IMR-90 (cell line): ENCODE results near the gene PPL. TPM values are rescaled to one million over a fixed set of nuclear protein-coding genes. Genes with fewer than 3 reads are reported as not detected.

ENCODE experiments used
- ATAC-seq: fragments of 200-7000 bp; cut with Tn5 transposase; 2 replicates; pipeline ENCODE4 v1.9.1; 2020; ENCODE audit warnings: low read depth, mild to moderate bottlenecking, moderate library complexity
- BruUV-seq: library from RNA; stranded (reverse); fragments of 400-500 nt; replicated peaks from 2 replicates; lab custom pipeline; 2021; lab: Mats Ljungman, UMichigan
- CTCF ChIA-PET: fragments of 300-600 bp; formaldehyde crosslinking; extraction: SDS; loops from one replicate; lab custom pipeline; 2021; ENCODE audit warnings: antibody characterized with exemption; lab: Yijun Ruan, JAX
- POLR2A ChIA-PET: fragments of 300-600 bp; sonication (Branson Sonifier 250); formaldehyde crosslinking; loops from one replicate; lab custom pipeline; 2022; ENCODE audit warnings: antibody characterized with exemption; ENCODE audit not compliant: unreplicated experiment; lab: Charles Lee
- DNase-seq: peaks from one replicate; pipeline ENCODE4 v3.0.0; 2013
- H2AFZ ChIP-seq: replicated peaks from 2 replicates; pipeline ENCODE3; 2013; ENCODE audit warnings: low read length, mild to moderate bottlenecking; ENCODE audit not compliant: poor library complexity
- H2AK5ac ChIP-seq: 2 replicates; pipeline ENCODE4 v1.6.1; 2013; ENCODE audit warnings: low read depth, low read length, inconsistent platforms
- H2AK9ac ChIP-seq: replicated peaks from 2 replicates; pipeline ENCODE3; 2013; ENCODE audit warnings: mild to moderate bottlenecking, low read depth, low read length, moderate library complexity; ENCODE audit not compliant: poor library complexity
- H2BK120ac ChIP-seq: 2 replicates; pipeline ENCODE4 v1.6.1; 2013; ENCODE audit warnings: low read depth, low read length, inconsistent platforms
- H2BK15ac ChIP-seq: 3 replicates; pipeline ENCODE4 v1.6.1; 2013; ENCODE audit warnings: low read depth, low read length, inconsistent platforms
- H2BK20ac ChIP-seq: 2 replicates; pipeline ENCODE4 v1.6.1; 2013; ENCODE audit warnings: low read depth, mild to moderate bottlenecking, inconsistent platforms, low read length, moderate library complexity
- H2BK5ac ChIP-seq: 2 replicates; pipeline ENCODE4 v1.6.1; 2013; ENCODE audit warnings: mild to moderate bottlenecking, low read depth, low read length, inconsistent platforms; ENCODE audit not compliant: poor library complexity, severe bottlenecking
- H3K14ac ChIP-seq: replicated peaks from 2 replicates; pipeline ENCODE4 v1.6.1; 2013; ENCODE audit warnings: low read depth, low read length, inconsistent platforms
- H3K18ac ChIP-seq: 2 replicates; pipeline ENCODE4 v1.6.1; 2013; ENCODE audit warnings: low read depth, low read length, control low read depth
- H3K23ac ChIP-seq: 2 replicates; pipeline ENCODE4 v1.6.1; 2013; ENCODE audit warnings: low read depth, low read length, inconsistent platforms
- H3K27ac ChIP-seq: 2 replicates; pipeline ENCODE4 v1.5.1; 2013; ENCODE audit warnings: mild to moderate bottlenecking, control low read depth, low read length; ENCODE audit not compliant: insufficient read depth
- H3K27me3 ChIP-seq: 2 replicates; pipeline ENCODE4 v1.6.1; 2013; ENCODE audit warnings: low read length; ENCODE audit not compliant: control insufficient read depth, insufficient read depth
- H3K36me3 ChIP-seq: 2 replicates; pipeline ENCODE4 v1.6.1; 2013; ENCODE audit warnings: low read length, mixed read lengths; ENCODE audit not compliant: control insufficient read depth, insufficient read depth
- H3K4ac ChIP-seq: 2 replicates; pipeline ENCODE4 v1.6.1; 2013; ENCODE audit warnings: low read depth, low read length, inconsistent platforms
- H3K4me1 ChIP-seq: 2 replicates; pipeline ENCODE4 v1.6.1; 2013; ENCODE audit warnings: low read length, mixed read lengths; ENCODE audit not compliant: control insufficient read depth, insufficient read depth
- H3K4me2 ChIP-seq: 2 replicates; pipeline ENCODE4 v1.6.1; 2013; ENCODE audit warnings: low read depth, mild to moderate bottlenecking, control low read depth, low read length, moderate library complexity
- H3K4me3 ChIP-seq: 2 replicates; pipeline ENCODE4 v1.5.1; 2013; ENCODE audit warnings: low read depth, mild to moderate bottlenecking, control low read depth, low read length, moderate library complexity; ENCODE audit not compliant: insufficient read depth
- H3K56ac ChIP-seq: 2 replicates; pipeline ENCODE4 v1.6.1; 2013; ENCODE audit warnings: low read length, inconsistent platforms; ENCODE audit not compliant: insufficient read depth; ENCODE audit errors: extremely low read depth
- H3K79me1 ChIP-seq, 2 experiments: 2 replicates each; pipeline ENCODE4 v1.6.1; 2013; ENCODE audit warnings: low read length in 2 of 2, inconsistent platforms in 1 of 2, low read depth in 1 of 2
- H3K9ac ChIP-seq: 2 replicates; pipeline ENCODE4 v1.6.1; 2013; ENCODE audit warnings: low read depth, low read length, control low read depth
- H3K9me1 ChIP-seq: 2 replicates; pipeline ENCODE4 v1.6.1; 2013; ENCODE audit warnings: low read length, inconsistent platforms; ENCODE audit not compliant: insufficient read depth
- H3K9me3 ChIP-seq: 2 replicates; pipeline ENCODE4 v1.6.1; 2013; ENCODE audit warnings: low read length; ENCODE audit not compliant: control insufficient read depth, insufficient read depth
- H4K20me1 ChIP-seq: 2 replicates; pipeline ENCODE4 v1.6.1; 2013; ENCODE audit warnings: low read length, inconsistent platforms; ENCODE audit not compliant: insufficient read depth
- H4K5ac ChIP-seq: 2 replicates; pipeline ENCODE4 v1.6.1; 2013; ENCODE audit warnings: mild to moderate bottlenecking, low read depth, low read length, control low read depth
- H4K8ac ChIP-seq, 2 experiments: 2 replicates each; pipeline ENCODE4 v1.6.1; 2013; ENCODE audit warnings: low read depth in 2 of 2, low read length in 2 of 2, control low read depth in 1 of 2, inconsistent platforms in 1 of 2
- H4K91ac ChIP-seq: 2 replicates; pipeline ENCODE4 v1.6.1; 2013; ENCODE audit warnings: low read depth, low read length, inconsistent platforms; ENCODE audit not compliant: insufficient read depth
- CEBPB ChIP-seq: IDR thresholded peaks from 2 replicates; pipeline ENCODE4 v1.6.1; 2012; ENCODE audit warnings: low read depth, low read length, improper control_type of control experiment
- RCOR1 ChIP-seq: IDR thresholded peaks from 2 replicates; pipeline ENCODE4 v1.6.1; 2012; ENCODE audit warnings: mild to moderate bottlenecking, low read length, improper control_type of control experiment; ENCODE audit not compliant: insufficient replicate concordance
- WGBS, 2 experiments: methylation state at CpG; one replicate each; pipeline versions ENCODE4 v1.1.5 to v1.1.7; 2013; ENCODE audit warnings: missing lambda C conversion rate in 2 of 2; ENCODE audit not compliant: insufficient read length in 1 of 2; ENCODE audit errors: extremely low coverage in 2 of 2; 5-methylcytosine and 5-hydroxymethylcytosine counted together
- dilution Hi-C: fragments of 300-500 bp; cut with HindIII; formaldehyde crosslinking; loops from one replicate; pipeline ENCODE4 v1.14.3; 2018; ENCODE audit warnings: low sequenced_read_pairs; ENCODE audit not compliant: unreplicated experiment
- in situ Hi-C: fragments of 300-500 bp; cut with MboI; formaldehyde crosslinking; loops from 3 replicates; pipeline ENCODE4 v1.14.3; 2019; ENCODE audit warnings: low sequenced_read_pairs, inconsistent platforms, mixed read lengths
- intact Hi-C: fragments of 100-400 bp; cut with micrococcal nuclease; formaldehyde crosslinking; loops from 2 replicates; pipeline ENCODE4 v1.10.0; 2022
- polyA plus RNA-seq, 3 experiments: library from polyadenylated mRNA; depleted of rRNA; stranded (reverse); fragments of >200 nt; gene quantifications; 2 replicates each; pipeline ENCODE4 v1.2.3, GENCODE V29; 2012; ENCODE audit warnings: low replicate concordance in 1 of 3
- total RNA-seq: library from RNA; depleted of rRNA; stranded (reverse); fragments of >200 nt; gene quantifications from 2 replicates; pipeline ENCODE4 v1.2.3, GENCODE V29; 2012

PPL gene
- total and polyA plus RNA-seq, 2 of the 4 experiments (the other 2 are of a cell fraction), result 0.34 to 0.36 TPM

DNA sequence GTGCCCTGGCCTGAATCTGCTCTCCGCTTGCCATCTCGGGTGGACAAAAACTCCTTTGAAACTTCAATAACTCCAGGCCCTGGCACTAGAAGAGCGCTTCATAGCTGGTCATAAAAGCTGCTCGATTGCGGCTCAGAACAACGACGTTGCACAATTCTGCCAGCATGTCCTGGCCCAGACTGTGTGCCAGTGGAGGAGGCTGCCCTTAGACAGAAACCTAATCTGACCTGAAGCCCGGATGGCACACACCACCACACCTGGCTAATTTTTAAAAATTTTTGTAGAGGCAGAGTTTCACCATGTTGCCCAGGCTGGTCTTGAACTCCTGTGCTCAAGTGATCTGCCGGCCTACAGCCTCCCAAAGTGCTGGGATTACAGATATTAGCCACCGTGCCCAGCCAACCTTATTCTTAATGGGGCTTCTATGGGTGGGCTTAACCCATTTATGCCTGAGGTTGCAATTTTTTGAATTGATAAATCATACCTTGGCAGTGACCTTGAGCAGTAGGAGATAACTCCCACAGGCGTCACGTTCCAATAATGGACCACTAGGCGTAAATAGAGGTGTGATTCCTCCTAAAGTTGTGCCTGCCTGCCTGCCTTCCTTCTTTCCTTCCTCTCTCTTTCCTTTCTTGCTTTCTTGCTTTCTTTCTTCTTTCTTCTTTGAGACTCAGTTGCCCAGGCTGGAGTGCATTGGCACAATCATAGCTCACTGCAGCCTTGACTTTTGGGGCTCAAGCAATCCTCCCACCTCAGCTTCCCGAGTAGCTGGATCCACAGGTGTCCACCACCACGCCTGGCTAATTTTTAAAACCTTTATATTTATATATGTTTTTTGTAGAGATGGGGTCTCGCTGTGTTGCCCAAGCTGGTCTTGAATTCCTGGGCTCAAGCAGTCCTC is 1.1 kb upstream of the PPL start:
- Histone ChIP-seq H2BK120ac (no peak overlapping the region), H4K20me1 (no peaks in the 10 kb centered on the region), H2AK9ac (peak overlapping the region; percentile 22), H3K79me1 (no peaks in the 10 kb centered on the region), H3K56ac (no peak overlapping the region), H3K4me2 (no peak overlapping the region), H2BK15ac (no peak overlapping the region; the same call in 2 of the 3 replicates), H3K4me3 (no peak overlapping the region), H4K8ac (no peak overlapping the region), H3K23ac (no peak overlapping the region), H3K4ac (no peak overlapping the region), H3K9me1 (peaks cover 6% of the 10 kb centered on the region; the same call in 1 of the 2 replicates), H3K4me1 (peaks cover 12% of the 10 kb centered on the region), H2BK20ac (no peak overlapping the region), H2AFZ (no peak overlapping the region), H4K5ac (no peak overlapping the region), H3K9me3 (no peaks in the 10 kb centered on the region), H3K9ac (no peak overlapping the region), H2BK5ac (no peak overlapping the region), H3K36me3 (no peaks in the 10 kb centered on the region), H3K27me3 (peaks cover 41% of the 10 kb centered on the region), H3K14ac (no peak overlapping the region), H4K91ac (no peak overlapping the region), H3K27ac (no peak overlapping the region), H3K18ac (no peak overlapping the region), H2AK5ac (no peak overlapping the region)
- ChIA-PET POLR2A (no interaction called here), CTCF (interaction anchor here (0.5 to 1.1 kb wide), 2 partner anchors 15 to 23 kb away, joined by 3 to 4 read pairs; no protein-coding TSS in a partner anchor)
- ATAC-seq (no peak), DNase-seq (no peak)
- TF ChIP-seq RCOR1 (no peak), CEBPB (0 out of 2 replicates have a peak, but pooled peaks have one; percentile 11)
- BruUV-seq, result no TSS peak
- intact Hi-C loops, result no loop called here
- WGBS, 2 experiments, result 79% methylated on average over 5 of the region's 16 CpGs; no CpG with 5 or more reads in 1 of the 2 experiments
- in situ Hi-C loops, result no loop called here
- dilution Hi-C loops, result no loop called here
